Heart left ventricle (tissue), 13 donors: ENCODE data around the gene EYS.

Experiments
- CTCF ChIP-seq, 12 donors: fragments of 200-600 bp; sonication (generic) in 4 of 12; IDR thresholded peaks; one replicate each; pipeline versions ENCODE4 v1.5.0 to v1.8.0; 2018 to 2022; ENCODE audit warnings: antibody characterized with exemption in 12 of 12, mild to moderate bottlenecking in 5 of 12
- POLR2A ChIP-seq, 2 donors: fragments of 450-650 bp; IDR thresholded peaks; one replicate each; pipeline ENCODE4 v1.6.1; 2017; ENCODE audit warnings: antibody characterized with exemption in 2 of 2, mild to moderate bottlenecking in 2 of 2, moderate library complexity in 2 of 2
- donor health status: ischemic (EF 13 %, LVEDD 7.1; RV severe dilation, severe dysfunction).
- donor health status: DM: no; HTN: yes; CAD: no.
- donor health status: DM: no; HTN: no; CAD: no.
- donor health status: ischemic (EF 25% LVEDD 6.9; RV normal size, moderate dysfunction).
- donor health status: ischemic (EF 25% LVEDD 5.7; RV mildly dilated, moderate dysfunction).
- donor health status: ischemic (EF 35%, LVEDD 5.7; RV mildly dilated, moderate dysfunction).
- donor health status: nonischemic (EF 11% LVEDD 7.7; RV severe dilation, severe dysfunction).
- donor health status: DM: yes; HTN: yes; CAD: no.
- donor health status: PGD.
- donor health status: ischemic (EF 29% LVEDD 5.4; RV normal size, mild dysfunction).
- donor health status: nonischemic (EF 23%, LVEDD 6.1; RV moderate dilation, normal function).

GRCh38 chr6:63816982-63817436 is 1890.0 kb downstream of the EYS start:
- TF ChIP-seq CTCF (IDR thresholded peaks at IDR 0.05) = no peak
- TF ChIP-seq POLR2A (IDR thresholded peaks at IDR 0.05) = no peak
